Neural progenitor cell (in vitro differentiated cells): ENCODE measurements around the gene FLVCR2. TPM values are rescaled to one million over a fixed set of nuclear protein-coding genes. Genes with fewer than 3 reads are reported as not detected.

Experiments
- DNase-seq: peaks from one replicate; pipeline ENCODE4 v3.0.0-alpha.2; 2016; ENCODE audit warnings: low spot score
- H2AFZ ChIP-seq: fragments of 200-600 bp; sonication (generic); replicated peaks from 2 replicates; pipeline ENCODE4 v1.6.1; 2016; ENCODE audit warnings: antibody characterized with exemption
- H3F3A ChIP-seq: fragments of 200-600 bp; sonication (generic); 2 replicates; pipeline ENCODE4 v1.6.1; 2016; ENCODE audit warnings: antibody characterized with exemption, low read depth
- H3K27ac ChIP-seq: fragments of 200-600 bp; sonication (generic); 2 replicates; pipeline ENCODE4 v1.5.1; 2016; ENCODE audit warnings: mild to moderate bottlenecking
- H3K27me3 ChIP-seq: fragments of 200-600 bp; sonication (generic); 2 replicates; pipeline ENCODE4 v1.6.1; 2016; ENCODE audit warnings: mild to moderate bottlenecking, moderate library complexity
- H3K36me3 ChIP-seq: fragments of 200-600 bp; sonication (generic); 2 replicates; pipeline ENCODE4 v1.5.1; 2016
- H3K4me1 ChIP-seq: fragments of 200-600 bp; sonication (generic); 2 replicates; pipeline ENCODE4 v1.6.1; 2016; ENCODE audit warnings: mixed run types
- H3K4me2 ChIP-seq: fragments of 200-600 bp; sonication (generic); 2 replicates; pipeline ENCODE4 v1.6.1; 2016
- H3K4me3 ChIP-seq: fragments of 200-600 bp; sonication (generic); 2 replicates; pipeline ENCODE4 v1.5.1; 2016
- H3K79me2 ChIP-seq: fragments of 200-600 bp; sonication (generic); 2 replicates; pipeline ENCODE4 v1.6.1; 2016; ENCODE audit warnings: low read depth
- H3K9ac ChIP-seq: fragments of 200-600 bp; sonication (generic); 2 replicates; pipeline ENCODE4 v1.6.1; 2016
- H3K9me3 ChIP-seq: fragments of 200-600 bp; sonication (generic); 2 replicates; pipeline ENCODE4 v1.5.1; 2016; ENCODE audit warnings: low read depth
- H4K20me1 ChIP-seq: fragments of 200-600 bp; sonication (generic); 2 replicates; pipeline ENCODE4 v1.6.1; 2016; ENCODE audit warnings: low read depth
- H3K27ac Mint-ChIP-seq: 3 replicates; pipeline ENCODE4 v1.8.0; 2021; ENCODE audit warnings: mixed read lengths
- H3K27me3 Mint-ChIP-seq: 2 replicates; pipeline ENCODE4 v1.8.0; 2022; ENCODE audit warnings: low read depth, mild to moderate bottlenecking, inconsistent platforms, moderate library complexity, mixed read lengths; ENCODE audit not compliant: insufficient read depth
- H3K36me3 Mint-ChIP-seq: 3 replicates; pipeline ENCODE4 v1.8.0; 2021; ENCODE audit warnings: mixed read lengths
- H3K4me1 Mint-ChIP-seq: 3 replicates; pipeline ENCODE4 v1.8.0; 2021; ENCODE audit warnings: mixed read lengths
- H3K4me3 Mint-ChIP-seq: 3 replicates; pipeline ENCODE4 v1.8.0; 2021; ENCODE audit warnings: mild to moderate bottlenecking, moderate library complexity, mixed read lengths
- H3K9me3 Mint-ChIP-seq: 3 replicates; pipeline ENCODE4 v1.8.0; 2020; ENCODE audit warnings: mixed read lengths
- EZH2 ChIP-seq: fragments of 200-600 bp; sonication (generic); IDR thresholded peaks from 2 replicates; pipeline ENCODE4 v1.6.1; 2017; ENCODE audit warnings: antibody characterized with exemption, mild to moderate bottlenecking, moderate library complexity
- EZH2phosphoT487 ChIP-seq: fragments of 200-600 bp; sonication (generic); IDR thresholded peaks from 2 replicates; pipeline ENCODE4 v1.6.1; 2017; ENCODE audit warnings: antibody characterized with exemption
- total RNA-seq: library from RNA; depleted of rRNA; stranded (reverse); fragments of >200 nt; gene quantifications from 2 replicates; pipeline ENCODE4 v1.2.3, GENCODE V29; 2015; ENCODE audit warnings: low replicate concordance
- TF ChIP-seq, protein P1 (sequence below): fragments of 200-600 bp; sonication (generic); IDR thresholded peaks from 2 replicates; pipeline ENCODE4 v1.5.1; 2017; ENCODE audit warnings: antibody characterized with exemption, mild to moderate bottlenecking

FLVCR2 gene
- total RNA-seq, 1 donor from 2014 or later = 1.7 TPM

DNA sequence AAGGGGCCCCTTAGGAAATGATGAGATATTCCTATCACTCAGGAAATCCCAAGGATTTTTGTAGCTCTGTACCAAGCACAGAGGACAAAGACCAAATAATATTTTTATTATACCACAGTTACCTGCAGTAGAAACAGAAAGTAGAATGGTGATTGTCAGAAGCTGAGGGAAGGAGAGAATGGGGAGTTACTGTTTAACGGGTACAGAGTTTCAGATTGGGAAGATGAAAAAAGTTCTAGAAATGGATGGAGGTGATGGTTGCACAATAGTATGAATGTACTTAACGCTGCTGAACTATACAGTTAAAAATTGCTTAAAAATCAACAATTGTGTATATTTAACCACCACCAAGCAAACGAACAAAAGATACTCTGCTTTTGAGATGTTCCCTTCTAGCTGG, 24.1 kb downstream of the FLVCR2 start:
- Histone ChIP-seq H3K27me3 (no peaks in the 10 kb centered on the region), H3K27ac (no peak overlapping the region), H3K4me1 (no peaks in the 10 kb centered on the region), H3K36me3 (no peaks in the 10 kb centered on the region), H3K4me2 (no peak overlapping the region), H3K9ac (no peak overlapping the region), H2AFZ (no peak overlapping the region), H3K4me3 (no peak overlapping the region), H3F3A (no peaks in the 10 kb centered on the region), H4K20me1 (no peaks in the 10 kb centered on the region), H3K79me2 (no peaks in the 10 kb centered on the region), H3K9me3 (no peaks in the 10 kb centered on the region)
- TF ChIP-seq, protein P1, sequence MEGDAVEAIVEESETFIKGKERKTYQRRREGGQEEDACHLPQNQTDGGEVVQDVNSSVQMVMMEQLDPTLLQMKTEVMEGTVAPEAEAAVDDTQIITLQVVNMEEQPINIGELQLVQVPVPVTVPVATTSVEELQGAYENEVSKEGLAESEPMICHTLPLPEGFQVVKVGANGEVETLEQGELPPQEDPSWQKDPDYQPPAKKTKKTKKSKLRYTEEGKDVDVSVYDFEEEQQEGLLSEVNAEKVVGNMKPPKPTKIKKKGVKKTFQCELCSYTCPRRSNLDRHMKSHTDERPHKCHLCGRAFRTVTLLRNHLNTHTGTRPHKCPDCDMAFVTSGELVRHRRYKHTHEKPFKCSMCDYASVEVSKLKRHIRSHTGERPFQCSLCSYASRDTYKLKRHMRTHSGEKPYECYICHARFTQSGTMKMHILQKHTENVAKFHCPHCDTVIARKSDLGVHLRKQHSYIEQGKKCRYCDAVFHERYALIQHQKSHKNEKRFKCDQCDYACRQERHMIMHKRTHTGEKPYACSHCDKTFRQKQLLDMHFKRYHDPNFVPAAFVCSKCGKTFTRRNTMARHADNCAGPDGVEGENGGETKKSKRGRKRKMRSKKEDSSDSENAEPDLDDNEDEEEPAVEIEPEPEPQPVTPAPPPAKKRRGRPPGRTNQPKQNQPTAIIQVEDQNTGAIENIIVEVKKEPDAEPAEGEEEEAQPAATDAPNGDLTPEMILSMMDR = no peak
- TF ChIP-seq EZH2 = no peak
- no peak for TF ChIP-seq EZH2phosphoT487
- Mint-ChIP-seq H3K27me3 (peaks cover 2% of the 10 kb centered on the region), H3K4me3 (no peak overlapping the region), H3K9me3 (peaks cover 2% of the 10 kb centered on the region), H3K4me1 (peaks cover 7% of the 10 kb centered on the region), H3K27ac (no peak overlapping the region), H3K36me3 (peaks cover 2% of the 10 kb centered on the region)
- no peak for DNase-seq

- no peak overlapping the region for H3K4me3 Mint-ChIP-seq
- no peak for DNase-seq
- peaks cover 3% of the 10 kb centered on the region for H3K27me3 Mint-ChIP-seq
- no peak for TF ChIP-seq EZH2
- TF ChIP-seq, protein P1 = no peak
- no peak for TF ChIP-seq EZH2phosphoT487
- H3K4me3 ChIP-seq = no peak overlapping the region
- H3F3A ChIP-seq = no peaks in the 10 kb centered on the region
- H3K4me1 ChIP-seq = no peaks in the 10 kb centered on the region
- H3K79me2 ChIP-seq = no peaks in the 10 kb centered on the region
- no peak overlapping the region for H3K27ac ChIP-seq
- no peak overlapping the region for H3K9ac ChIP-seq
- H3K4me2 ChIP-seq = no peak overlapping the region
- H2AFZ ChIP-seq = no peak overlapping the region
- H3K9me3 ChIP-seq = no peaks in the 10 kb centered on the region
- H3K4me1 Mint-ChIP-seq = peaks cover 7% of the 10 kb centered on the region
- H3K27me3 ChIP-seq = no peaks in the 10 kb centered on the region
- peaks cover 6% of the 10 kb centered on the region for H3K9me3 Mint-ChIP-seq
- no peak overlapping the region for H3K27ac Mint-ChIP-seq
- H4K20me1 ChIP-seq = no peaks in the 10 kb centered on the region
- peaks cover 4% of the 10 kb centered on the region for H3K36me3 Mint-ChIP-seq
- no peaks in the 10 kb centered on the region for H3K36me3 ChIP-seq
Measured at GRCh38 chr14:75604979-75605851, 26.8 kb downstream of the FLVCR2 start.

DNA sequence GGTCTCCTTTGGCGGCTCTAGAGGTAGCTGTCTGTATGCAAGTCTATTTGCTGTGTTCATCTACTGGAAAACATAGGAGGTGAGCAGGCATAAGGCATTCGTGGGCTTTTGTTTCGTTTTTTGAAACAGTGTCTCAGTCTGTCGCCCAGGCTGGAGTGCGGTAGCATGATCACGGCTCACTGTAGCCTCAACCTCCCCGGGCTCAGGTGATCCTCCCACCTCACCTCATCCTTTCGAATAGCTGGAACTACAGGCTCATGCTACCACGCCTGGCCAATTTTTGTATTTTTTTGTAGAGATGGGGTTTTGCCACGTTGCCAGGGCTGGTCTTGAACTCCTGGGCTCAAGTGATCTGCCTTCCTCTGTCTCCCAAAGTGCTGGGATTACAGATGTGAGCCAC, 27.5 kb downstream of the FLVCR2 start:
- Histone ChIP-seq H3K9ac (no peak overlapping the region), H2AFZ (no peak overlapping the region), H4K20me1 (no peaks in the 10 kb centered on the region), H3K79me2 (no peaks in the 10 kb centered on the region), H3K4me3 (no peak overlapping the region), H3K27me3 (no peaks in the 10 kb centered on the region), H3K4me2 (no peak overlapping the region), H3K27ac (no peak overlapping the region), H3K4me1 (no peaks in the 10 kb centered on the region), H3F3A (no peaks in the 10 kb centered on the region), H3K9me3 (no peaks in the 10 kb centered on the region), H3K36me3 (no peaks in the 10 kb centered on the region)
- Mint-ChIP-seq H3K27me3 (peaks cover 3% of the 10 kb centered on the region), H3K4me3 (no peak overlapping the region), H3K4me1 (peaks cover 7% of the 10 kb centered on the region), H3K9me3 (peaks cover 6% of the 10 kb centered on the region), H3K27ac (no peak overlapping the region), H3K36me3 (peaks cover 4% of the 10 kb centered on the region)
- TF ChIP-seq EZH2 = no peak
- TF ChIP-seq, protein P1 = no peak
- TF ChIP-seq EZH2phosphoT487 = no peak
- no peak for DNase-seq
